ENCODE measurements around the gene SKAP1. TPM values are rescaled to one million over a fixed set of nuclear protein-coding genes. Genes with fewer than 3 reads are reported as not detected.

SKAP1 gene
- total RNA-seq, 1 donor from 2014 or later: 25.3 TPM

- H3K4me3 Mint-ChIP-seq: no peak overlapping the region
- peaks cover 10% of the 10 kb centered on the region for H3K4me1 Mint-ChIP-seq
- ChIA-PET POLR2A (no interaction called here), CTCF (no interaction called here)
- peaks cover 4% of the 10 kb centered on the region for H3K36me3 Mint-ChIP-seq (ENCODE audit: low read depth)
- TF ChIP-seq CTCF (IDR thresholded peaks at IDR 0.05): no peak
- H3K9me3 Mint-ChIP-seq: no peaks in the 10 kb centered on the region
- H3K27ac Mint-ChIP-seq: no peak overlapping the region
- no peak for DNase-seq
- peaks cover 2% of the 10 kb centered on the region for H3K27me3 Mint-ChIP-seq
- no peak for ATAC-seq (ENCODE audit: low read depth)
- intact Hi-C loops (cut with micrococcal nuclease): no loop called here
Measured at GRCh38 chr17:48237456-48237855, 192.6 kb downstream of the SKAP1 start.

- Mint-ChIP-seq H3K4me1 (peaks cover 8% of the 10 kb centered on the region), H3K27ac (no peak overlapping the region), H3K27me3 (peaks cover 2% of the 10 kb centered on the region), H3K36me3 (ENCODE audit: low read depth) (peaks cover 4% of the 10 kb centered on the region), H3K9me3 (no peaks in the 10 kb centered on the region), H3K4me3 (no peak overlapping the region)
- no peak for DNase-seq
- TF ChIP-seq CTCF (IDR thresholded peaks at IDR 0.05): no peak
- intact Hi-C loops (cut with micrococcal nuclease): no loop called here
- ATAC-seq (ENCODE audit: low read depth): no peak
- CTCF ChIA-PET: no interaction called here
- POLR2A ChIA-PET: no interaction called here
Measured at GRCh38 chr17:48236681-48237134, 193.3 kb downstream of the SKAP1 start.

- Mint-ChIP-seq H3K4me1 (no peaks in the 10 kb centered on the region), H3K27me3 (peaks cover 2% of the 10 kb centered on the region), H3K4me3 (no peak overlapping the region), H3K27ac (no peak overlapping the region), H3K36me3 (ENCODE audit: low read depth) (peaks cover 8% of the 10 kb centered on the region), H3K9me3 (no peaks in the 10 kb centered on the region)
- POLR2A ChIA-PET: interaction anchor here (0.6 kb wide), 1 partner anchor 97 kb away, joined by 3 read pairs; no protein-coding TSS in a partner anchor
- intact Hi-C loops (cut with micrococcal nuclease): no loop called here
- DNase-seq: no peak
- no peak for ATAC-seq (ENCODE audit: low read depth)
- CTCF ChIA-PET: interaction anchor here (1.2 kb wide), 1 partner anchor 378 kb away, joined by 3 read pairs; no protein-coding TSS in a partner anchor
- no peak for TF ChIP-seq CTCF (IDR thresholded peaks at IDR 0.05)
Measured at GRCh38 chr17:48234922-48235321, 195.1 kb downstream of the SKAP1 start.

GRCh38 chr17:48231995-48232959, 197.7 kb downstream of the SKAP1 start:
- ChIA-PET POLR2A (no interaction called here), CTCF (no interaction called here)
- no peak for ATAC-seq (ENCODE audit: low read depth)
- DNase-seq: no peak
- no peaks in the 10 kb centered on the region for H3K4me1 Mint-ChIP-seq
- no peak for TF ChIP-seq CTCF (IDR thresholded peaks at IDR 0.05)
- no peaks in the 10 kb centered on the region for H3K9me3 Mint-ChIP-seq
- no peak overlapping the region for H3K27ac Mint-ChIP-seq
- peaks cover 2% of the 10 kb centered on the region for H3K27me3 Mint-ChIP-seq
- intact Hi-C loops (cut with micrococcal nuclease): no loop called here
- no peak overlapping the region for H3K4me3 Mint-ChIP-seq
- H3K36me3 Mint-ChIP-seq (ENCODE audit: low read depth): peaks cover 6% of the 10 kb centered on the region

- POLR2A ChIA-PET: no interaction called here
- intact Hi-C loops (cut with micrococcal nuclease): no loop called here
- Mint-ChIP-seq H3K4me3 (no peak overlapping the region), H3K9me3 (no peaks in the 10 kb centered on the region), H3K27me3 (peaks cover 2% of the 10 kb centered on the region), H3K4me1 (no peaks in the 10 kb centered on the region), H3K27ac (no peak overlapping the region), H3K36me3 (ENCODE audit: low read depth) (peaks cover 10% of the 10 kb centered on the region)
- ATAC-seq (ENCODE audit: low read depth) (no peak), DNase-seq (no peak)
- TF ChIP-seq CTCF (IDR thresholded peaks at IDR 0.05): no peak
- CTCF ChIA-PET: no interaction called here
Measured at GRCh38 chr17:48229936-48230335, 200.1 kb downstream of the SKAP1 start.
